CD4-positive, alpha-beta T cell treated with Interferon alpha-2 for 1 hour (primary cell): ENCODE measurements around the gene RASGEF1C.
"Not testable (repeated sequence)": the region's sequence is repeated elsewhere in the genome, so short reads cannot be mapped to it uniquely, and the experiment has no call there.

Source experiments
- DNase-seq, 2 donors: peaks; one replicate each; pipeline ENCODE4 v3.0.0-alpha.2; 2020 to 2022

RASGEF1C gene

GRCh38 chr5:180210961-180211760 lies 2.1 kb upstream of the RASGEF1C start:
- no peak for DNase-seq

GRCh38 chr5:180210077-180210476 lies 1.1 kb upstream of the RASGEF1C start:
- not testable (repeated sequence) for DNase-seq

- no peak for DNase-seq
Measured at GRCh38 chr5:180208435-180209081, 453 bp downstream of the RASGEF1C start.

GRCh38 chr5:180208038-180208434 lies 975 bp downstream of the RASGEF1C start:
- DNase-seq: no peak

GRCh38 chr5:180207593-180207992 lies 1.4 kb downstream of the RASGEF1C start:
- no peak for DNase-seq

- DNase-seq: no peak
Measured at GRCh38 chr5:180206993-180207392, 2.0 kb downstream of the RASGEF1C start.

- DNase-seq: no peak
Measured at GRCh38 chr5:180205916-180206315, 3.1 kb downstream of the RASGEF1C start.

- no peak for DNase-seq
Measured at GRCh38 chr5:180204276-180204819, 4.7 kb downstream of the RASGEF1C start.

GRCh38 chr5:180202939-180203573 lies 6.0 kb downstream of the RASGEF1C start:
- no peak for DNase-seq

GRCh38 chr5:180201051-180201987 lies 7.7 kb downstream of the RASGEF1C start:
- no peak for DNase-seq

GRCh38 chr5:180199390-180199789 lies 9.6 kb downstream of the RASGEF1C start:
- no peak for DNase-seq

- no peak for DNase-seq
Measured at GRCh38 chr5:180198208-180198607, 10.8 kb downstream of the RASGEF1C start.

- no peak for DNase-seq
Measured at GRCh38 chr5:180197016-180197702, 11.9 kb downstream of the RASGEF1C start.

GRCh38 chr5:180194410-180195345 lies 14.3 kb downstream of the RASGEF1C start:
- DNase-seq: no peak

- no peak for DNase-seq
Measured at GRCh38 chr5:180193749-180194375, 15.1 kb downstream of the RASGEF1C start.

- no peak for DNase-seq
Measured at GRCh38 chr5:180191716-180192115, 17.3 kb downstream of the RASGEF1C start.

- DNase-seq: no peak
Measured at GRCh38 chr5:180187767-180188166, 21.2 kb downstream of the RASGEF1C start.

- DNase-seq: no peak
Measured at GRCh38 chr5:180180846-180181245, 28.2 kb downstream of the RASGEF1C start.

- DNase-seq: no peak
Measured at GRCh38 chr5:180180421-180180820, 28.6 kb downstream of the RASGEF1C start.
